ENCODE data around the gene GSDME.

GSDME gene

GRCh38 chr7:24653316-24654085, 103.8 kb downstream of the GSDME start:
- no peak overlapping the region for H3K27ac ChIP-seq
- TF ChIP-seq CTCF (IDR thresholded peaks at IDR 0.05) = no peak
- DNase-seq (ENCODE audit: low spot score) = no peak
- peak overlapping the region; percentile 49 for H3K4me3 ChIP-seq

- DNase-seq (ENCODE audit: low spot score) = no peak
- no peak overlapping the region for H3K4me3 ChIP-seq
- no peak overlapping the region for H3K27ac ChIP-seq
- TF ChIP-seq CTCF (IDR thresholded peaks at IDR 0.05) = no peak
Observed at GRCh38 chr7:24652251-24652939, 104.9 kb downstream of the GSDME start.

Data from coronary artery (tissue), 2 donors.